Tibial nerve (tissue), 4 donors: ENCODE data around the gene MAP3K19.

Source experiments
- EP300 ChIP-seq, 2 donors: sonication (generic); formaldehyde crosslinking; IDR thresholded peaks; one replicate each; pipeline ENCODE4 v1.6.1; 2017; ENCODE audit warnings: antibody characterized with exemption in 2 of 2, mild to moderate bottlenecking in 1 of 2
- POLR2A ChIP-seq, 2 donors: fragments of 450-650 bp; IDR thresholded peaks; one replicate each; pipeline ENCODE4 v1.6.1; 2017; ENCODE audit warnings: antibody characterized with exemption in 2 of 2, mild to moderate bottlenecking in 2 of 2, moderate library complexity in 2 of 2
- TF ChIP-seq, protein P1 (sequence below), 5 experiments: fragments of 200-600 bp in 3 of 5; fragments of 450-650 bp in 2 of 5; sonication (generic) in 3 of 5; IDR thresholded peaks; one replicate each; pipeline ENCODE4 v1.5.1; 2016 to 2019; ENCODE audit warnings: antibody characterized with exemption in 5 of 5, mild to moderate bottlenecking in 3 of 5, moderate library complexity in 2 of 5

GRCh38 chr2:134934641-134935040 lies 112.6 kb downstream of the MAP3K19 start:
- TF ChIP-seq, protein P1, sequence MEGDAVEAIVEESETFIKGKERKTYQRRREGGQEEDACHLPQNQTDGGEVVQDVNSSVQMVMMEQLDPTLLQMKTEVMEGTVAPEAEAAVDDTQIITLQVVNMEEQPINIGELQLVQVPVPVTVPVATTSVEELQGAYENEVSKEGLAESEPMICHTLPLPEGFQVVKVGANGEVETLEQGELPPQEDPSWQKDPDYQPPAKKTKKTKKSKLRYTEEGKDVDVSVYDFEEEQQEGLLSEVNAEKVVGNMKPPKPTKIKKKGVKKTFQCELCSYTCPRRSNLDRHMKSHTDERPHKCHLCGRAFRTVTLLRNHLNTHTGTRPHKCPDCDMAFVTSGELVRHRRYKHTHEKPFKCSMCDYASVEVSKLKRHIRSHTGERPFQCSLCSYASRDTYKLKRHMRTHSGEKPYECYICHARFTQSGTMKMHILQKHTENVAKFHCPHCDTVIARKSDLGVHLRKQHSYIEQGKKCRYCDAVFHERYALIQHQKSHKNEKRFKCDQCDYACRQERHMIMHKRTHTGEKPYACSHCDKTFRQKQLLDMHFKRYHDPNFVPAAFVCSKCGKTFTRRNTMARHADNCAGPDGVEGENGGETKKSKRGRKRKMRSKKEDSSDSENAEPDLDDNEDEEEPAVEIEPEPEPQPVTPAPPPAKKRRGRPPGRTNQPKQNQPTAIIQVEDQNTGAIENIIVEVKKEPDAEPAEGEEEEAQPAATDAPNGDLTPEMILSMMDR (IDR thresholded peaks at IDR 0.05): no peak
- TF ChIP-seq POLR2A (IDR thresholded peaks at IDR 0.05) (no peak), EP300 (IDR thresholded peaks at IDR 0.05) (no peak)
